HepG2 (cell line): ENCODE measurements around the gene WDR86.

Experiments
- CBX5 ChIP-seq: sonication (generic); formaldehyde crosslinking; IDR thresholded peaks from 2 replicates; pipeline ENCODE4 v1.4.0; 2020; ENCODE audit warnings: missing genetic modification reagents, borderline replicate concordance
- CTCF ChIP-seq: sonication (generic); formaldehyde crosslinking; IDR thresholded peaks from 2 replicates; pipeline ENCODE4 v1.5.0; 2020; ENCODE audit warnings: mild to moderate bottlenecking, missing genetic modification reagents, moderate library complexity
- ESRRA ChIP-seq: sonication (generic); formaldehyde crosslinking; IDR thresholded peaks from 2 replicates; pipeline ENCODE4 v1.5.1; 2020; ENCODE audit warnings: mild to moderate bottlenecking, low read depth, missing genetic modification reagents
- EZH2 ChIP-seq: conservative IDR thresholded peaks from 2 replicates; pipeline ENCODE4 v1.6.1; 2012; ENCODE audit warnings: mild to moderate bottlenecking, low read depth, low read length, moderate library complexity
- FOXA1 ChIP-seq, 2 experiments: fragments of 450-650 bp in 1 of 2; sonication (generic) in 1 of 2; formaldehyde crosslinking in 1 of 2; IDR thresholded peaks; 2 replicates each; pipeline versions ENCODE4 v1.4.0 to v1.6.1; 2016 to 2020; ENCODE audit warnings: missing genetic modification reagents in 1 of 2
- FOXJ3 ChIP-seq: sonication (generic); formaldehyde crosslinking; IDR thresholded peaks from 2 replicates; pipeline ENCODE4 v1.4.0; 2020; ENCODE audit warnings: missing genetic modification reagents, mild to moderate bottlenecking, borderline replicate concordance
- GABPB1 ChIP-seq: IDR thresholded peaks from 2 replicates; pipeline ENCODE4 v1.6.1; 2016; ENCODE audit warnings: mild to moderate bottlenecking, missing genetic modification reagents, moderate library complexity, missing compliant biosample characterization
- MEIS2 ChIP-seq: sonication (generic); formaldehyde crosslinking; IDR thresholded peaks from 2 replicates; pipeline ENCODE4 v1.9.0; 2021; ENCODE audit warnings: mild to moderate bottlenecking, missing genetic modification reagents
- NFYB ChIP-seq: sonication (generic); formaldehyde crosslinking; IDR thresholded peaks from 2 replicates; pipeline ENCODE4 v1.4.0; 2020; ENCODE audit warnings: missing genetic modification reagents
- PHF8 ChIP-seq: sonication (generic); formaldehyde crosslinking; IDR thresholded peaks from 2 replicates; pipeline ENCODE4 v1.5.0; 2020; ENCODE audit warnings: missing genetic modification reagents
- SNAPC2 ChIP-seq: sonication (generic); formaldehyde crosslinking; IDR thresholded peaks from 2 replicates; pipeline ENCODE4 v1.8.1; 2022; ENCODE audit warnings: mild to moderate bottlenecking, missing genetic modification reagents
- TCF12 ChIP-seq, 2 experiments: fragments of 450-650 bp in 1 of 2; sonication (generic) in 1 of 2; formaldehyde crosslinking in 1 of 2; IDR thresholded peaks; 2 replicates each; pipeline versions ENCODE4 v1.6.1 to v1.8.0; 2017 to 2022; ENCODE audit warnings: antibody characterized with exemption in 1 of 2, mild to moderate bottlenecking in 1 of 2, missing genetic modification reagents in 1 of 2, moderate library complexity in 1 of 2

GRCh38 chr7:151411551-151411950 lies 1.7 kb upstream of the WDR86 start:
- no peak for TF ChIP-seq PHF8 (CRISPR knock-in tag)
- no peak for TF ChIP-seq ESRRA (CRISPR knock-in tag)
- TF ChIP-seq NFYB (CRISPR knock-in tag): no peak
- no peak for TF ChIP-seq FOXJ3 (CRISPR knock-in tag)
- no peak for TF ChIP-seq TCF12 (IDR thresholded peaks at IDR 0.05)
- TF ChIP-seq TCF12 (CRISPR knock-in tag; IDR thresholded peaks at IDR 0.05): no peak
- peak; percentile 29; the same call in 1 of the 2 replicates for TF ChIP-seq CTCF
- no peak for TF ChIP-seq FOXA1 (IDR thresholded peaks at IDR 0.05)
- TF ChIP-seq FOXA1 (CRISPR knock-in tag; IDR thresholded peaks at IDR 0.05): no peak
- TF ChIP-seq CBX5 (CRISPR knock-in tag): no peak
- no peak for TF ChIP-seq GABPB1 (CRISPR knock-in tag)
- no peak for TF ChIP-seq SNAPC2 (CRISPR knock-in tag)
- no peak for TF ChIP-seq EZH2
- TF ChIP-seq MEIS2 (CRISPR knock-in tag): no peak
